ENCODE results near the gene VEGFC.

The VEGFC gene

GRCh38 chr4:176824645-176825366 lies 32.1 kb upstream of the VEGFC start:
- Histone ChIP-seq H3K4me1 (ENCODE audit: control insufficient read depth, insufficient read depth, low read length) (no peaks in the 10 kb centered on the region), H3K4me3 (ENCODE audit: low read depth, low read length) (no peak overlapping the region), H3K27ac (ENCODE audit: low read depth, low read length) (no peak overlapping the region), H3K27me3 (ENCODE audit: control insufficient read depth, insufficient read depth, low read length) (no peaks in the 10 kb centered on the region), H3K9ac (ENCODE audit: low read depth, low read length) (no peak overlapping the region), H3K9me3 (ENCODE audit: control insufficient read depth, insufficient read depth, low read length) (no peaks in the 10 kb centered on the region), H3K36me3 (ENCODE audit: control insufficient read depth, insufficient read depth, low read length) (no peaks in the 10 kb centered on the region)

GRCh38 chr4:176818531-176818930 lies 25.8 kb upstream of the VEGFC start:
- Histone ChIP-seq H3K9ac (ENCODE audit: low read depth, low read length) (no peak overlapping the region), H3K4me1 (ENCODE audit: control insufficient read depth, insufficient read depth, low read length) (no peaks in the 10 kb centered on the region), H3K27ac (ENCODE audit: low read depth, low read length) (no peak overlapping the region), H3K9me3 (ENCODE audit: control insufficient read depth, insufficient read depth, low read length) (no peaks in the 10 kb centered on the region), H3K36me3 (ENCODE audit: control insufficient read depth, insufficient read depth, low read length) (no peaks in the 10 kb centered on the region), H3K27me3 (ENCODE audit: control insufficient read depth, insufficient read depth, low read length) (no peaks in the 10 kb centered on the region), H3K4me3 (ENCODE audit: low read depth, low read length) (no peak overlapping the region)

DNA sequence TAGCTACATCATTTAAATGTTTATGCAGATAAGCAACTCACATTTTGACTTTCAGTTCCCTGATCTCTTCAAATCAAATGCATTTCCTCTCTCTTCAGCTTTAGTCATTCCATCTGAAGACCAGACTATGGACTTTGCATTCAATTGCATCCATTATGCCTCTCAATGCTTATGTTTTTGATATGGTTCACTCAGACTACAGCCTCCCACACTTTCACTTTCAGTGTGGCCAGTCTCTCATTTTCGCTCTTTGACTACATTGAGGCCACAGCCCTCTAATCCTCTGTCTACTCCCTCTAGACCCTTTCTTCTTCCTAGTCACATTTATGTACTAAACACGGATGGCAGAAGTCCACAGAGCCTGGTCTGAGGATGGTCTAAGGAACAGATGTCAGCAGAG lies 24.5 kb upstream of the VEGFC start:
- Histone ChIP-seq H3K27me3 (ENCODE audit: control insufficient read depth, insufficient read depth, low read length) (no peaks in the 10 kb centered on the region), H3K27ac (ENCODE audit: low read depth, low read length) (no peak overlapping the region), H3K36me3 (ENCODE audit: control insufficient read depth, insufficient read depth, low read length) (no peaks in the 10 kb centered on the region), H3K9ac (ENCODE audit: low read depth, low read length) (no peak overlapping the region), H3K4me1 (ENCODE audit: control insufficient read depth, insufficient read depth, low read length) (no peaks in the 10 kb centered on the region), H3K4me3 (ENCODE audit: low read depth, low read length) (no peak overlapping the region), H3K9me3 (ENCODE audit: control insufficient read depth, insufficient read depth, low read length) (no peaks in the 10 kb centered on the region)

DNA sequence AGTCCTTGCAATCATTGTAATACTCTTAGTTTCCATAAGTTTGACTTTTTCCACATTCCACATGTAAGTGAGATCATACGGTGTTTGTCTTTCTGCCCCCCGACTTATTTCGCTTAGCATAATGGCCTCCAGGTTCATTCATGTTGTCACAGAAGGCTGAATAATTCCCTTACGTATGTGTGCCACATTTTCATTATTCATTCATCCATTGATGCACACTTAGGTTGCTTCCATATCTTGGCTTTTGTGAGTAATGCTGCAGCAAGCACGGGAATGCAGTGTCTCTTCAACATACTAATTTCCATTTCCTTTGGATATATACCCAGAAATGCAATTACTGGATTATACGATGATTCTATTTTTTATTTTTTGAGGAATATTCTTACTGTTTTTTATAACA lies 22.0 kb upstream of the VEGFC start:
- H3K4me3 ChIP-seq (ENCODE audit: low read depth, low read length), result no peak overlapping the region

GRCh38 chr4:176810481-176811249 lies 17.9 kb upstream of the VEGFC start:
- Histone ChIP-seq H3K4me3 (ENCODE audit: low read depth, low read length) (no peak overlapping the region), H3K36me3 (ENCODE audit: control insufficient read depth, insufficient read depth, low read length) (no peaks in the 10 kb centered on the region), H3K27me3 (ENCODE audit: control insufficient read depth, insufficient read depth, low read length) (no peaks in the 10 kb centered on the region), H3K27ac (ENCODE audit: low read depth, low read length) (no peak overlapping the region), H3K4me1 (ENCODE audit: control insufficient read depth, insufficient read depth, low read length) (no peaks in the 10 kb centered on the region), H3K9me3 (ENCODE audit: control insufficient read depth, insufficient read depth, low read length) (no peaks in the 10 kb centered on the region), H3K9ac (ENCODE audit: low read depth, low read length) (no peak overlapping the region)

More for the DNA sequence above, 22.0 kb upstream of the VEGFC start:
- H3K9me3 ChIP-seq (ENCODE audit: control insufficient read depth, insufficient read depth, low read length), result no peaks in the 10 kb centered on the region
- no peak overlapping the region for H3K27ac ChIP-seq (ENCODE audit: low read depth, low read length)
- no peaks in the 10 kb centered on the region for H3K36me3 ChIP-seq (ENCODE audit: control insufficient read depth, insufficient read depth, low read length)
- no peaks in the 10 kb centered on the region for H3K4me1 ChIP-seq (ENCODE audit: control insufficient read depth, insufficient read depth, low read length)
- no peaks in the 10 kb centered on the region for H3K27me3 ChIP-seq (ENCODE audit: control insufficient read depth, insufficient read depth, low read length)
- H3K9ac ChIP-seq (ENCODE audit: low read depth, low read length), result no peak overlapping the region

- Histone ChIP-seq H3K9me3 (ENCODE audit: control insufficient read depth, insufficient read depth, low read length) (no peaks in the 10 kb centered on the region), H3K36me3 (ENCODE audit: control insufficient read depth, insufficient read depth, low read length) (no peaks in the 10 kb centered on the region), H3K27ac (ENCODE audit: low read depth, low read length) (no peak overlapping the region), H3K9ac (ENCODE audit: low read depth, low read length) (no peak overlapping the region), H3K4me3 (ENCODE audit: low read depth, low read length) (no peak overlapping the region), H3K4me1 (ENCODE audit: control insufficient read depth, insufficient read depth, low read length) (no peaks in the 10 kb centered on the region), H3K27me3 (ENCODE audit: control insufficient read depth, insufficient read depth, low read length) (no peaks in the 10 kb centered on the region)
Measured at GRCh38 chr4:176806778-176807375, 14.2 kb upstream of the VEGFC start.

GRCh38 chr4:176805155-176805554 lies 12.4 kb upstream of the VEGFC start:
- Histone ChIP-seq H3K4me3 (ENCODE audit: low read depth, low read length) (no peak overlapping the region), H3K9ac (ENCODE audit: low read depth, low read length) (no peak overlapping the region), H3K27me3 (ENCODE audit: control insufficient read depth, insufficient read depth, low read length) (no peaks in the 10 kb centered on the region), H3K27ac (ENCODE audit: low read depth, low read length) (no peak overlapping the region), H3K9me3 (ENCODE audit: control insufficient read depth, insufficient read depth, low read length) (no peaks in the 10 kb centered on the region), H3K36me3 (ENCODE audit: control insufficient read depth, insufficient read depth, low read length) (no peaks in the 10 kb centered on the region), H3K4me1 (ENCODE audit: control insufficient read depth, insufficient read depth, low read length) (no peaks in the 10 kb centered on the region)

DNA sequence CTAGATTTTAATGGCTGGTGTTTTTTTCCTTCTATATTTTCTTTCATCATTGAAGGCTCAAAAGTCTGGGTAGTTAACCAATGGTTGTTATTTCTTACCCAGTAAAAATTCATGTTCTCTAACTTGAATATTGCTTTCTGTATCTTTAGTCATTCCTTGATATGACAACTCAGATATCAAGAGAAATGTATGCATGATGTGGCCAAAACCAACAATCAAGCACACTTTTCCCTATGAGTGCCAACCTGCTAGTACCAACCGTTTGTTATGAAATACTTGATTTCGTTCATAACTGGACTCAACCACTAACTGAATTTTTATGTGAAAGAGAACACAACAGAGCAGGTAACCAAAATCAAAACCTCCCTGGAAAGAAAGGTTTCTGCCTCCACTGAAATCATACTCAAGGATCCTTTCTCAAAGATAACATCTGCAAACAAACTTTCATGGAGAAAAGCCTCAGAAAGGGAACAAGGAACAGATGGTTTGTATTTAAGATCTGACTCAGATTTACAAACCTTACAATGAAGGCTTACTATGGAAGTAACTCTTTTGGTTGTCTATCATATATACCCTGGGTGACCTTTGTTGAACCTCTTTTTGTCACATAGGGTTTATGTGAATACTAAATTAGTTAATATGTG lies 8.3 kb upstream of the VEGFC start:
- H3K27me3 ChIP-seq (ENCODE audit: control insufficient read depth, insufficient read depth, low read length), result no peaks in the 10 kb centered on the region
- no peak overlapping the region for H3K27ac ChIP-seq (ENCODE audit: low read depth, low read length)
- no peaks in the 10 kb centered on the region for H3K9me3 ChIP-seq (ENCODE audit: control insufficient read depth, insufficient read depth, low read length)
- H3K4me1 ChIP-seq (ENCODE audit: control insufficient read depth, insufficient read depth, low read length), result no peaks in the 10 kb centered on the region
- H3K4me3 ChIP-seq (ENCODE audit: low read depth, low read length), result no peak overlapping the region
- no peaks in the 10 kb centered on the region for H3K36me3 ChIP-seq (ENCODE audit: control insufficient read depth, insufficient read depth, low read length)
- no peak overlapping the region for H3K9ac ChIP-seq (ENCODE audit: low read depth, low read length)

DNA sequence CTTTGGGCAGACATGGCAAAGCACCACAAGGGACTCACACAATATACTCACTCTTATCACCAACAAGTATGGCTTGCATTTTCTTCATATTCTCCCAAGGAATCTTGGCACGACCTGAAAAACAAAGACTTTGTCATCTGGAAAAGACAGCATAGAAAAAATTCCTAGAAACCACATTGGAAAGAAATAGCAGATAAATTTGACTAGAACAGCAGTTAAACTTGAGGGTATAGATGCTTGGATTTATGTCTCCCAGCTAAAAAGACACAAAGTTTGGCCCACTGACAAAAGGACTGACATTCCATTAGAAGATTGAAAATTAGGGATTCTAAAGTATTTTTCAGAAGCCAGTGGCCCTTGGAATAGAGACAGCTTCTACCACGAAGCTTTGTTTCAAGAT lies 6.9 kb upstream of the VEGFC start:
- no peaks in the 10 kb centered on the region for H3K9me3 ChIP-seq (ENCODE audit: control insufficient read depth, insufficient read depth, low read length)
- H3K4me3 ChIP-seq (ENCODE audit: low read depth, low read length), result no peak overlapping the region
- no peaks in the 10 kb centered on the region for H3K27me3 ChIP-seq (ENCODE audit: control insufficient read depth, insufficient read depth, low read length)
- H3K9ac ChIP-seq (ENCODE audit: low read depth, low read length), result no peak overlapping the region
- H3K4me1 ChIP-seq (ENCODE audit: control insufficient read depth, insufficient read depth, low read length), result no peaks in the 10 kb centered on the region
- H3K27ac ChIP-seq (ENCODE audit: low read depth, low read length), result no peak overlapping the region
- no peaks in the 10 kb centered on the region for H3K36me3 ChIP-seq (ENCODE audit: control insufficient read depth, insufficient read depth, low read length)

GRCh38 chr4:176798540-176798939 lies 5.8 kb upstream of the VEGFC start:
- Histone ChIP-seq H3K36me3 (ENCODE audit: control insufficient read depth, insufficient read depth, low read length) (no peaks in the 10 kb centered on the region), H3K4me3 (ENCODE audit: low read depth, low read length) (no peak overlapping the region), H3K27me3 (ENCODE audit: control insufficient read depth, insufficient read depth, low read length) (peaks cover 10% of the 10 kb centered on the region), H3K27ac (ENCODE audit: low read depth, low read length) (no peak overlapping the region), H3K9ac (ENCODE audit: low read depth, low read length) (no peak overlapping the region), H3K4me1 (ENCODE audit: control insufficient read depth, insufficient read depth, low read length) (no peaks in the 10 kb centered on the region), H3K9me3 (ENCODE audit: control insufficient read depth, insufficient read depth, low read length) (no peaks in the 10 kb centered on the region)

DNA sequence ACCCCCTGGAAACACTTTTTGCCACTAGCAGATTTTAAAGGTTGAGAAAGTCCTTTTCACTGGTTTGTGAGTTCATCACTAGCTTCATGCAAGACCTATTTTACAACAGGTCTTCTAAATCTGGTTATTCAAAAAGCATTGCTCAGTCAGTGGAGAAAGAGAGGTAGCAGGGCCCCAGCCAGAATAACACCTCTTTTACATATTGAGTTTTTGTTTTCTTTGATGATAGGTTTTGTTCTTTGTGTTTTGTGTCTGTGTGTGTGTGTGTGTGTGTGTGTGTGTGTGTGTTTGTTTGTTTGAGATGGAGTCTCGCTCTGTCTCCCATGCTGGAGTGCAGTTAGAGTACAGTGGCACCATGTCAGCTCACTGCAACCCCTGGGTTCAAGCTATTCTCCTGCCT lies 2.7 kb upstream of the VEGFC start:
- Histone ChIP-seq H3K9me3 (ENCODE audit: control insufficient read depth, insufficient read depth, low read length) (no peaks in the 10 kb centered on the region), H3K4me3 (ENCODE audit: low read depth, low read length) (no peak overlapping the region), H3K27me3 (ENCODE audit: control insufficient read depth, insufficient read depth, low read length) (peaks cover 32% of the 10 kb centered on the region), H3K36me3 (ENCODE audit: control insufficient read depth, insufficient read depth, low read length) (no peaks in the 10 kb centered on the region), H3K4me1 (ENCODE audit: control insufficient read depth, insufficient read depth, low read length) (no peaks in the 10 kb centered on the region), H3K27ac (ENCODE audit: low read depth, low read length) (no peak overlapping the region), H3K9ac (ENCODE audit: low read depth, low read length) (no peak overlapping the region)

Data from HUES48 (cell line).